GF-D8 (cell line): ENCODE data around the gene ADPGK.
A peak's percentile ranks its signal among the peaks of the same experiment; 100 is the strongest.
"Not testable (repeated sequence)": the region's sequence is repeated elsewhere in the genome, so short reads cannot be mapped to it uniquely, and the experiment has no call there.

Experiments
- DNase-seq: peaks from one replicate; lab custom pipeline; 2025; lab: John Stamatoyannopoulos, UW

ADPGK gene

DNA sequence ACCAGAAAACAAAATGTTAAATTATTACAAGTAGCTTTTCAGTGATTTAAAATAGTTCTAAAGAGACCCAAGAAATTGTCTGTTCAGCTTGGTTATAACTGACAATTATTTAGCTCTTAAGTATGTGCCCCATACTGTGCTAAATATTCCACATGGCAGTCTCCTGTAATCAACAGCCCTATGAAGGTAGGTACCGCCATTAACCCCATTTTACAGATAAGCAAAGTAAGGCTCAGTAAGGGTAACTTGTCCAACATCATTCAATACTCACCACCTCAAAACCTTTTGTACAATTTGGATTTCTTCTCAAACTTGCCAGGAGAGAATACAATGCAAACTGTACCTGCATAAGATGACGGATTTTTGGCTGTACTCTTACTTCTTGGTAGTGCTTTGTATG lies 33.9 kb downstream of the ADPGK start:
- DNase-seq = no peak

DNA sequence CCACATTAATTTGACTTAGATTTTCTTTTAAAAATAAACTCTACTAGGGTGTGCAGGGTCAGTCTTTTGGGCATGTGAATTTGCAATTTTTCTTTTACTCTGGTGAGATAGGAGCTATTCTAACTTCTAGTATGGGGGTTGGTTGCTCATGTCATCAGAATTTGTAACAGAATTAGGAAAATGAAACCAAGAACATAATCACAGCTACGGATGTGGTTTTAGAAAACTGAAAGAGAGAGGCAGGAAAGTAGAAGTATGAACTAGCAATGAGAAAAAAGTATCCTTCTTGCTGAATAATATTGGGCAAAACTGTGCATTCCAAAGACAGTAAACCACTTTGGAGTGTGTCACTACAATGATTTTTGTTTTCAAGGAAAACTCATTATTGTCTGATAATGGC lies 43.3 kb downstream of the ADPGK start:
- no peak for DNase-seq

DNA sequence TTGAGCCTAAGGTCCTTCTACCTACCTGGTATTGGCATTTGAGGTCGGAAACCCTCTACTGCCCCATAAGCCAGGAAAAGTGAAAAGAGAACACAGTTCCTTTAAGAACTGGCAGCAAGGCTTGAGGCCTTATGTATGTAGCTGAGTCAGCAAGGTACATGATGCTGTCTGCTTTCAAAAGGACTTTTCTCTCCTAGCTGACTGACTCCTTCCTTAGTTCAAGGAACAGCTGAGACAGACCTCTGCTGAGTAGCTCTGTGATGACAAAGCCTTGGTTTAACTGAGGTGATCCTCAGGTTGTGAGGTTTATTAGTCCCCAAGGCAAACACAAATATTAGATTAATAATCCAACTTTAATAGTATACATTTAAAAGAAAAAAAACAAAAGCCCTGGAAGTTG lies 45.8 kb downstream of the ADPGK start:
- no peak for DNase-seq

DNA sequence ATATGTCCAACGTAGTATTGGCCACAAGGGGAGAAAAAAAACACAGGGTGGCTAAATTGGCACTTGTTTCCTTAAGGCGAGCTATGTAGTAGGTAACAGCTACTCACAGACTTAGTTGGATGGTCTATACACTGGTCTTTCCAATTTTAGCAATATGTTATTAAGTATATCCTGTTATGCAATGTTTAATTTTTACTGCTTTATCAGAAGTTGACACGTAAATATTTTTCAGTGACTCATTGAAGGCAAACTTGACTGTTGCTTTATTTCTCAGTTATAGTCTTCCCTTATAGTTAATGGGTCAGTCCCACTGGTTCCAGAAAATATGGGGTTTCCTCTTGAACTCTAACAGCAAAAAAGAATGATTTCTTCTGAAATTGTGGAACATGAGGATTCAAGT lies 46.5 kb downstream of the ADPGK start:
- DNase-seq = no peak

DNA sequence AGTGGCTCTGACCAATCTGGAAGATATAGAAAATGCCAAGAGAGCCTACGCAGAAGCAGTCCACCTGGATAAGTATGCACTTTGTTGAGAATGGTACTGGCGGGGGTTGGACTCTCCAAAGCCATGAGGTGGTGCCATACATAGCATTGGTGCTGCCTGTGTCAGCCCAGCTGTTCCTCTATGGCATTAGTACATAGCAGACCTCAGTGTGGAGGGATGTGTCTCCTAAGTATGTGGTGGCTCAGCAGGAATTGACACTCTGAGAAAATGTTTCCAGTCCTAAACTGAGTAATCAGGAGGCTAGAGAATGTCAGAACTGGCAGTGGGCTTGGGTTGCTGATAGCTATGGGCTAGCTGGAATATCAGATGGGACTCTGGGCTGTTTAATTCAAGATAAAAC lies 48.4 kb downstream of the ADPGK start:
- no peak for DNase-seq

DNA sequence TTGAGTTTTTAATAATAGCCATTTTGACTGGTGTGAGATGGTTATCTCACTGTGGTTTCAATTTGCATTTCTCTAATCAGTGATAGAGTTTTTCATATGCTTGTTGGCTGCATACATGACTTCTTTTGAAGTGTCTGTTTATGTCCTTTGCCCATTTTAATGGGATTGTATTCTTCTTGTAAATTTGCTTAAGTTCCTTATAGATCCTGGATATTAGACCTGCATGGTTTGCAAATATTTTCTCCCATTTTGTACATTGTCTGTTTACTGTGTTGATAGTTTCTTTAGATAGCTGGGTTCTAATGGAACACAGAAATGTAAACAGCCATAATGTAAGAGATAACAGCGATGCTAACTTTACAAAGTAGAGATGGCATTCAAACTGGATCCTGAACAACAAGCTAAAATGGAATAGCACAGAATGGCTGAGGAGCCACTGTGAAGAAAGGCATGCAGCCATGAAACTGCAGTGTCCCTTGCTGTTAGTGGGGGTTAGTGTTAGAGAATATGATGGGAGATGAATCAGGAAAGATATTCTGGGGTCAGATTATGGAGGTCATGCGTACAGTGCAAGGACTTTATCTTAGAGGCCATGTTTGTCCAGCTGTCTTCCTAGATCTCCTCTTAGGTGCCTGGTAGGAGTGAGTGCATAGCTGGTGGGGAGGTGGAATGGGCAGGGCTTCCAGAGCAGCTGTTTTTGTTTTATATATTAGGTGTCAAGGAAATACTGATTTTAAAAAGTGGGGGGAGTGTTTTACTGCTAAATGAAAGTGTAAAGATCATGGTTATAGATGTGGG lies 49.4 kb downstream of the ADPGK start:
- DNase-seq = no peak

DNA sequence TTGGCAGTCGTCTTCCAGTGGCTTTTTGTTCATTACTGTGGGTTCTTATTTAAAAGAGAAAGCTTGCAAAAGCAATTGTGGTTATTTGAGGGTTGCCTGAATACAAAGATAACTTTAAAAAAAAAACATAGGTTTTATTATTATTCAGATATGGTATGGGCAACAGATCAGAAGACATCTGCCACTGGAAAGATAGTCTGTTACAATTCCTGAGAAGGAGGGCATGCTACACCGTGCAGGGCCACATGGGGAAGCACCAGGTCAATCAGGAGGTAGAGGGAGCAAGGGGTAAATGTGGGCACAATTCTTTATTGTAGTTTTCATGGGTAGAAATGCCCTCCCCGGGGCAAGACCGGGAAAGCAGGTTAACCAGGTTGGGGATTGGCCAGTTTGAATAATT lies 51.0 kb downstream of the ADPGK start:
- DNase-seq = no peak

DNA sequence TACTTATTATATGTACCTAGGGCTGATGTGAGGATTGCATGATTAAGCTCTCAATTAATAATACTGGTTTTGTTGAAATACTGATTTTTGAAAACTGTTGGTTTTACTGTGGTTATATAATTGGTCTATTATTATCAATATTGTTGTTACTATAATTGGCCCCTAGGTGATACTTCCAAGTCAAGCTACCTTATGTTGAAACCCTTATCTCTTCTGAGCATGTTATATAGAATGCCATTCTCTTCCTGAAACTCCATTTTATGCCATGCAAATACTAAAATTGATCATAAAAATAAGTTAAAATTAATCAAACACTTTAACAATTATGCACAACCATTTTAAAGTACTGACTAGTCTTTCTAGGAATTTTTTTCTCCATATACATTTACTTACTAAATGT lies 51.5 kb downstream of the ADPGK start:
- DNase-seq = no peak

GRCh38 chr15:72728821-72729220 lies 54.7 kb downstream of the ADPGK start:
- DNase-seq = no peak

GRCh38 chr15:72728249-72728648 lies 55.3 kb downstream of the ADPGK start:
- DNase-seq = not testable (repeated sequence)

GRCh38 chr15:72727154-72727553 lies 56.4 kb downstream of the ADPGK start:
- DNase-seq = no peak

- not testable (repeated sequence) for DNase-seq
Observed at GRCh38 chr15:72725851-72726250, 57.7 kb downstream of the ADPGK start.

GRCh38 chr15:72725446-72725845 lies 58.1 kb downstream of the ADPGK start:
- DNase-seq = no peak

DNA sequence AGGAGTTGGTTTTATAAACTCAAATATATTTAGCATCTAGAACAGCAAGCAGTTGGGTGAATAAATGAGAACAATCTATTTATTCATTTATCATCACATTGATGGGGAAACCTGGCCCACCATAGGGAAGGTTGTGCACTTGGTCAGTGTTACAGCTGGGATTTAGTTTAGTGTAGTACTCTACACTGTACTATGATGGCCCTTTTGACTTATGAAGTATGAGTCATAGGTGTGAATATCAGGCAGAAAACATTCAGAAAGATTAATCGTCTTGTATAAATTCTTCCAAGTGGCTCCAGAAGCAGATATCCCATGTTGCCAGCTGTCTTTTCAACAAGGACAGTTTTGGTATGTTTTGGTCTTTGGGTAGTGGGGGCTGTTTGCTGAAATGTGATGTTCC lies 59.5 kb downstream of the ADPGK start:
- DNase-seq = no peak

DNA sequence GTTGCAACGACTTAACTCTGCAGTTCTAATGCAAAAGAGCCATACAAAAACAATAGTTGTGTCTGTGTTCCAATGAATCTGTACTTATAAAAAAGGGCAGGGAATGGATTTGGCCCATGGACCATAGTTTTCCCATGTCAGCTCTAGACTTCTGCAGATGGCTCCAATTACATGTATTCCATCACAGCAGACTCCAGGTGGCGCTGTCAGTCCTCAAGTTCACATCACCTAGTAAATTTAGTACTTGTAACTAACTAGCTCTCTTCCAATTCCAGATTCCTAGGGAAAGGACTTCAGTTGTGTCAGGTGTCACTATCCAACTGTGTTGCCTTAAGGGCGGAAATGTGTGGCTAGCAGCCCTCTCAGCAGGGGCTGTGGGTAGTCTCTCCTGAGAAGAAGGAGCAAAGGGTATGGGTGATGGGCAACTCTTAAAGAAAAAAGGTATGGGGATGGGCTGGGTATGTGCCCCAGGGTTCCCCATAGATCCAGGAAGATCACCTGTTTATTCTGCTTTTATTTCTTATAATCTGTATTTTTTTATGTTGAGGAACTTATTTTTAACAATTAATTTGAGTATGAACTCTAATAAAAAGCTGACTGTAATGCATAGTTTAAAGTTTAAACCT lies 61.4 kb downstream of the ADPGK start:
- DNase-seq = no peak

- DNase-seq = peak; percentile 7
Observed at GRCh38 chr15:72708551-72709303, 74.8 kb downstream of the ADPGK start.

- no peak for DNase-seq
Observed at GRCh38 chr15:72706266-72706665, 77.3 kb downstream of the ADPGK start.
